Body of pancreas (tissue), 4 donors: ENCODE measurements around the gene TSPAN10. TPM values are rescaled to one million over a fixed set of nuclear protein-coding genes. Genes with fewer than 3 reads are reported as not detected.
A peak's percentile ranks its signal among the peaks of the same experiment; 100 is the strongest.

ENCODE experiments used
- ATAC-seq: fragments of 150-250 bp; one replicate; pipeline ENCODE4 v1.9.1; 2016
- DNase-seq, 4 donors: peaks; one replicate each; pipeline ENCODE4 v3.0.0-alpha.2; 2019
- H3K27ac ChIP-seq, 4 donors: fragments of 200-600 bp; sonication (generic); 1 replicate in 3 of 4; 2 replicates in 1 of 4; pipeline versions ENCODE4 v1.5.1 to v1.6.1; 2016 to 2019; ENCODE audit warnings: mild to moderate bottlenecking in 1 of 4, mixed read lengths in 1 of 4, moderate library complexity in 1 of 4
- H3K27me3 ChIP-seq, 2 donors: fragments of 200-600 bp; sonication (generic); one replicate each; pipeline ENCODE4 v1.6.0; 2016; ENCODE audit warnings: mild to moderate bottlenecking in 1 of 2
- H3K36me3 ChIP-seq, 2 donors: fragments of 200-600 bp; sonication (generic); replicated peaks in 1 of 2; 2 replicates each; pipeline ENCODE4 v1.5.1; 2016; ENCODE audit warnings: low read depth in 2 of 2; ENCODE audit not compliant: insufficient read depth in 1 of 2
- H3K4me1 ChIP-seq: fragments of 200-600 bp; sonication (generic); one replicate; pipeline ENCODE4 v1.6.0; 2016
- H3K4me3 ChIP-seq, 2 donors: fragments of 200-600 bp; sonication (generic); 1 replicate in 1 of 2; 2 replicates in 1 of 2; pipeline ENCODE4 v1.5.1; 2016 to 2019
- H3K9me3 ChIP-seq, 3 donors: fragments of 200-600 bp; sonication (generic); 1 replicate in 2 of 3; 2 replicates in 1 of 3; pipeline ENCODE4 v1.5.1; 2016
- CTCF ChIP-seq, 7 experiments: fragments of 450-650 bp in 4 of 7; fragments of 200-600 bp in 3 of 7; sonication (generic) in 3 of 7; IDR thresholded peaks; one replicate each; pipeline ENCODE4 v1.5.1; 2016 to 2019; ENCODE audit warnings: antibody characterized with exemption in 7 of 7
- POLR2A ChIP-seq, 3 donors: fragments of 450-650 bp; IDR thresholded peaks; one replicate each; pipeline ENCODE4 v1.6.1; 2016; ENCODE audit warnings: antibody characterized with exemption in 3 of 3, mild to moderate bottlenecking in 2 of 3
- WGBS, 2 donors: methylation state at CpG; one replicate each; pipeline ENCODE4 v1.1.5; 2017; 5-methylcytosine and 5-hydroxymethylcytosine counted together
- intact Hi-C: fragments of 100-400 bp; cut with DNase I; formaldehyde crosslinking; loops from one replicate; pipeline ENCODE4 v1.15.1; 2023
- total RNA-seq, 2 donors: library from RNA; depleted of rRNA; stranded (reverse); fragments of >200 nt; gene quantifications; one replicate each; pipeline ENCODE4 v1.1.0, GENCODE V29; 2016

The TSPAN10 gene
- total RNA-seq, 2 donors from 2014 or later = 1.0 to 5.3 TPM

GRCh38 chr17:81664051-81664470 lies 27.1 kb downstream of the TSPAN10 start:
- no peaks in the 10 kb centered on the region for H3K9me3 ChIP-seq
- no peak for TF ChIP-seq CTCF (IDR thresholded peaks at IDR 0.05)
- TF ChIP-seq POLR2A (IDR thresholded peaks at IDR 0.05) = no peak
- no peak overlapping the region for H3K4me3 ChIP-seq
- ATAC-seq (no peak), DNase-seq (no peak)
- H3K27me3 ChIP-seq = no peaks in the 10 kb centered on the region
- intact Hi-C loops = no loop called here
- no peaks in the 10 kb centered on the region for H3K36me3 ChIP-seq
- WGBS, 2 donors = 86 to 100% methylated on average over 1 to 7 of the region's 7 CpGs
- H3K27ac ChIP-seq = no peak overlapping the region
- H3K4me1 ChIP-seq = peaks cover 41% of the 10 kb centered on the region

- intact Hi-C loops = no loop called here
- Histone ChIP-seq H3K36me3 (peaks cover 0 to 2% of the 10 kb centered on the region in 2 donors), H3K27ac (peak overlapping the region in 3 of 4 donors; percentile 63 to 88 (median 86)), H3K4me3 (peak overlapping the region; percentile 75 to 80), H3K27me3 (no peaks in the 10 kb centered on the region), H3K9me3 (no peaks in the 10 kb centered on the region), H3K4me1 (peaks cover 27% of the 10 kb centered on the region)
- TF ChIP-seq POLR2A (IDR thresholded peaks at IDR 0.05) = no peak
- TF ChIP-seq CTCF (IDR thresholded peaks at IDR 0.05) = no peak
- DNase-seq (peak in 2 of 4 donors; percentile 16 to 17), ATAC-seq (peak; percentile 2)
- 54 to 64% methylated on average over 18 to 29 of the region's 30 CpGs for WGBS, 2 donors
Observed at GRCh38 chr17:81665205-81666091, 28.5 kb downstream of the TSPAN10 start.

- ATAC-seq (peak; percentile 27), DNase-seq (no peak)
- Histone ChIP-seq H3K27ac (peak overlapping the region; percentile 63 to 88 (median 79)), H3K27me3 (no peaks in the 10 kb centered on the region), H3K36me3 (peaks cover 0 to 2% of the 10 kb centered on the region in 2 donors), H3K4me3 (peak overlapping the region; percentile 75 to 80), H3K9me3 (no peaks in the 10 kb centered on the region), H3K4me1 (peaks cover 22% of the 10 kb centered on the region)
- intact Hi-C loops = no loop called here
- WGBS, 2 donors = 0% methylated on average over 8 to 16 of the region's 16 CpGs
- TF ChIP-seq POLR2A (IDR thresholded peaks at IDR 0.05) = no peak
Observed at GRCh38 chr17:81666092-81666341, 29.0 kb downstream of the TSPAN10 start.

- TF ChIP-seq CTCF (IDR thresholded peaks at IDR 0.05) = no peak
- TF ChIP-seq POLR2A (IDR thresholded peaks at IDR 0.05) = peak; percentile 76 to 88 (median 88)
- ATAC-seq (peak; percentile 98), DNase-seq (peak; percentile 95 to 97 (median 96))
- 0% methylated on average over 2 to 89 of the region's 96 CpGs for WGBS, 2 donors
- Histone ChIP-seq H3K36me3 (peaks cover 0 to 6% of the 10 kb centered on the region in 2 donors), H3K27ac (peak within 1 kb of the TSS; percentile 63 to 88 (median 79)), H3K9me3 (no peaks in the 10 kb centered on the region), H3K4me1 (peaks cover 19% of the 10 kb centered on the region), H3K27me3 (no peaks in the 10 kb centered on the region), H3K4me3 (peak within 1 kb of the TSS; percentile 75 to 80)
- intact Hi-C loops = no loop called here
Observed at GRCh38 chr17:81666342-81667191, 29.6 kb downstream of the TSPAN10 start, which contains the start of the genes CCDC137 and OXLD1. CCDC137 (plus strand) TSS chr17:81666737; CDS start chr17:81666767, 30 bp downstream. OXLD1 (minus strand) TSS chr17:81666605; CDS start chr17:81666577, 28 bp downstream.

- Histone ChIP-seq H3K36me3 (peaks cover 0 to 17% of the 10 kb centered on the region in 2 donors), H3K27me3 (no peaks in the 10 kb centered on the region), H3K9me3 (no peaks in the 10 kb centered on the region), H3K4me3 (no peak overlapping the region), H3K27ac (no peak overlapping the region), H3K4me1 (peaks cover 19% of the 10 kb centered on the region)
- no peak for TF ChIP-seq POLR2A (IDR thresholded peaks at IDR 0.05)
- TF ChIP-seq CTCF (IDR thresholded peaks at IDR 0.05) = no peak
- DNase-seq (no peak), ATAC-seq (no peak)
- WGBS, 2 donors = 79 to 83% methylated on average over 18 of the region's 18 CpGs
- intact Hi-C loops = no loop called here
Observed at GRCh38 chr17:81667754-81668153, 30.8 kb downstream of the TSPAN10 start.
